H1 (cell line): ENCODE data around the gene JAKMIP1. TPM values are rescaled to one million over a fixed set of nuclear protein-coding genes. Genes with fewer than 3 reads are reported as not detected.
A peak's percentile ranks its signal among the peaks of the same experiment; 100 is the strongest.

ENCODE experiments used
- CTCF ChIA-PET: fragments of 300-600 bp; sonication (Branson Sonifier 250); formaldehyde crosslinking; loops from one replicate; lab custom pipeline; 2021; ENCODE audit not compliant: partially characterized antibody; lab: Charles Lee
- POLR2A ChIA-PET: fragments of 300-600 bp; sonication (Branson Sonifier 250); formaldehyde crosslinking; loops from one replicate; lab custom pipeline; 2021; ENCODE audit warnings: inconsistent platforms; ENCODE audit not compliant: partially characterized antibody; lab: Charles Lee
- DNase-seq, 2 experiments: peaks; one replicate each; pipeline versions ENCODE4 v3.0.0 to v3.0.0-alpha.2; 2010 to 2022; ENCODE audit warnings: low spot score in 2 of 2, low read depth in 1 of 2, mixed read lengths in 1 of 2
- FAIRE-seq: peaks from 2 replicates; lab custom pipeline; 2011; peaks lifted over from hg19 to GRCh38; lab: Jason Lieb, UNC
- H2AFZ ChIP-seq: 2 replicates; pipeline ENCODE4 v1.8.1; 2012; ENCODE audit warnings: low read length, inconsistent platforms
- H2AK5ac ChIP-seq: 2 replicates; pipeline ENCODE4 v1.6.1; 2013; ENCODE audit warnings: low read depth, low read length
- H2BK120ac ChIP-seq: replicated peaks from 2 replicates; pipeline ENCODE3; 2013; ENCODE audit warnings: low read depth, low read length, inconsistent platforms
- H2BK12ac ChIP-seq: 2 replicates; pipeline ENCODE4 v1.6.1; 2013; ENCODE audit warnings: low read depth, low read length
- H2BK15ac ChIP-seq: 2 replicates; pipeline ENCODE4 v1.6.1; 2013; ENCODE audit warnings: low read length
- H2BK20ac ChIP-seq: 2 replicates; pipeline ENCODE4 v1.6.1; 2013; ENCODE audit warnings: low read length
- H2BK5ac ChIP-seq: 2 replicates; pipeline ENCODE4 v1.6.1; 2013; ENCODE audit warnings: low read depth, low read length
- H3K14ac ChIP-seq: 2 replicates; pipeline ENCODE4 v1.6.1; 2013; ENCODE audit warnings: inconsistent platforms; ENCODE audit not compliant: insufficient read length
- H3K18ac ChIP-seq: 2 replicates; pipeline ENCODE4 v1.6.1; 2013; ENCODE audit warnings: low read length; ENCODE audit errors: extremely low read depth
- H3K23ac ChIP-seq: 2 replicates; pipeline ENCODE4 v1.6.1; 2013; ENCODE audit warnings: inconsistent platforms; ENCODE audit not compliant: insufficient read length
- H3K23me2 ChIP-seq: 2 replicates; pipeline ENCODE4 v1.6.1; 2013; ENCODE audit warnings: low read depth, low read length
- H3K27ac ChIP-seq: 2 replicates; pipeline ENCODE4 v1.6.1; 2011; ENCODE audit warnings: low read depth, low read length, inconsistent platforms
- H3K27me3 ChIP-seq, 4 experiments: replicated peaks in 1 of 4; 1 replicate in 1 of 4; 2 replicates in 3 of 4; pipeline versions ENCODE4 v1.6.1 to v1.8.1; 2011 to 2013; ENCODE audit warnings: low read length in 3 of 4, mild to moderate bottlenecking in 3 of 4, inconsistent platforms in 2 of 4, mixed read lengths in 2 of 4, moderate library complexity in 1 of 4; ENCODE audit not compliant: control insufficient read depth in 3 of 4, insufficient read depth in 3 of 4; ENCODE audit errors: extremely low read depth in 1 of 4
- H3K36me3 ChIP-seq, 4 experiments: 2 replicates each; pipeline versions ENCODE4 v1.6.1 to v1.8.1; 2011 to 2013; ENCODE audit warnings: mild to moderate bottlenecking in 4 of 4, low read length in 3 of 4, moderate library complexity in 2 of 4, control low read depth in 1 of 4, inconsistent platforms in 1 of 4; ENCODE audit not compliant: insufficient read depth in 4 of 4, control insufficient read depth in 2 of 4
- H3K4ac ChIP-seq: replicated peaks from 2 replicates; pipeline ENCODE3; 2013; ENCODE audit warnings: low read length, low read depth, mixed read lengths, inconsistent platforms; ENCODE audit not compliant: insufficient read length
- H3K4me1 ChIP-seq, 4 experiments: replicated peaks in 1 of 4; 1 replicate in 1 of 4; 2 replicates in 3 of 4; pipeline versions ENCODE4 v1.6.1 to v1.8.1; 2011 to 2013; ENCODE audit warnings: low read length in 3 of 4, inconsistent platforms in 2 of 4, mixed read lengths in 1 of 4; ENCODE audit not compliant: insufficient read depth in 4 of 4, control insufficient read depth in 3 of 4
- H3K4me2 ChIP-seq, 2 experiments: 2 replicates each; pipeline versions ENCODE4 v1.6.1 to v1.8.1; 2011 to 2013; ENCODE audit warnings: low read depth in 2 of 2, low read length in 2 of 2, control low read depth in 1 of 2, inconsistent platforms in 1 of 2, mild to moderate bottlenecking in 1 of 2; ENCODE audit not compliant: insufficient read depth in 1 of 2
- H3K4me3 ChIP-seq, 4 experiments: fragments of 200-600, 300-600 bp in 1 of 4; sonication (generic), shearing (Covaris generic), sonication (Bioruptor Twin) in 1 of 4; 2 replicates each; pipeline versions ENCODE4 v1.5.1 to v1.8.1; 2011 to 2016; ENCODE audit warnings: low read length in 4 of 4, low read depth in 3 of 4, control low read depth in 2 of 4, inconsistent platforms in 2 of 4, mild to moderate bottlenecking in 2 of 4, mixed read lengths in 1 of 4, moderate library complexity in 1 of 4; ENCODE audit not compliant: insufficient read depth in 2 of 4; ENCODE audit errors: extremely low read depth in 1 of 4
- H3K56ac ChIP-seq: replicated peaks from 2 replicates; pipeline ENCODE3; 2013; ENCODE audit warnings: low read depth, mild to moderate bottlenecking, mixed read lengths, low read length, inconsistent platforms; ENCODE audit not compliant: insufficient read length
- H3K79me1 ChIP-seq: 2 replicates; pipeline ENCODE4 v1.6.1; 2013; ENCODE audit warnings: low read depth, low read length, control low read depth
- H3K79me2 ChIP-seq, 2 experiments: 2 replicates each; pipeline versions ENCODE4 v1.6.1 to v1.8.1; 2012 to 2013; ENCODE audit warnings: low read length in 2 of 2, mild to moderate bottlenecking in 2 of 2, inconsistent platforms in 1 of 2; ENCODE audit not compliant: insufficient read depth in 2 of 2, control insufficient read depth in 1 of 2
- H3K9ac ChIP-seq, 4 experiments: replicated peaks in 1 of 4; 1 replicate in 1 of 4; 2 replicates in 3 of 4; pipeline versions ENCODE4 v1.6.1 to v1.8.1; 2011 to 2013; ENCODE audit warnings: low read depth in 3 of 4, low read length in 3 of 4, control low read depth in 2 of 4, mild to moderate bottlenecking in 2 of 4, moderate library complexity in 2 of 4, inconsistent platforms in 1 of 4; ENCODE audit errors: extremely low read depth in 1 of 4
- H3K9me3 ChIP-seq, 2 experiments: 2 replicates each; pipeline versions ENCODE4 v1.6.1 to v1.8.1; 2012 to 2013; ENCODE audit warnings: mild to moderate bottlenecking in 2 of 2, moderate library complexity in 2 of 2, control low read depth in 1 of 2, inconsistent platforms in 1 of 2, low read depth in 1 of 2, low read length in 1 of 2, mixed read lengths in 1 of 2; ENCODE audit not compliant: insufficient read depth in 2 of 2
- H4K20me1 ChIP-seq, 2 experiments: replicated peaks in 1 of 2; 2 replicates each; pipeline versions ENCODE3 to v1.8.1; 2011 to 2013; ENCODE audit warnings: inconsistent platforms in 2 of 2, low read length in 2 of 2, mild to moderate bottlenecking in 1 of 2; ENCODE audit not compliant: insufficient read depth in 2 of 2, control insufficient read depth in 1 of 2
- H4K5ac ChIP-seq: 2 replicates; pipeline ENCODE4 v1.6.1; 2013; ENCODE audit warnings: low read length, low read depth, mixed read lengths, inconsistent platforms; ENCODE audit not compliant: insufficient read length
- H4K8ac ChIP-seq: 2 replicates; pipeline ENCODE4 v1.8.0; 2013; ENCODE audit warnings: mild to moderate bottlenecking, moderate library complexity, low read length, inconsistent platforms; ENCODE audit not compliant: insufficient read depth; ENCODE audit errors: extremely low read depth
- H4K91ac ChIP-seq: replicated peaks from 2 replicates; pipeline ENCODE3; 2013; ENCODE audit warnings: low read length, mixed read lengths, inconsistent platforms; ENCODE audit not compliant: insufficient read length
- KDM1A ChIP-seq: fragments of 200-600, 300-600 bp; sonication (generic); IDR thresholded peaks from 2 replicates; pipeline ENCODE4 v1.7.1; 2016; ENCODE audit warnings: mild to moderate bottlenecking, low read length, borderline replicate concordance
- SRF ChIP-seq: IDR thresholded peaks from 2 replicates; pipeline ENCODE4 v1.6.1; 2011; ENCODE audit warnings: mild to moderate bottlenecking, low read depth, low read length, moderate library complexity
- TAF7 ChIP-seq: optimal IDR thresholded peaks from 2 replicates; pipeline ENCODE3; 2011; ENCODE audit warnings: low read depth, mild to moderate bottlenecking, inconsistent platforms, low read length, moderate library complexity, borderline replicate concordance
- WGBS, 2 experiments: shearing (Covaris generic) in 1 of 2; methylation state at CpG; one replicate each; pipeline versions ENCODE4 v1.1.6 to v1.1.7; 2013 to 2015; ENCODE audit warnings: low lambda C conversion rate in 2 of 2, mixed read lengths in 2 of 2, inconsistent platforms in 1 of 2, low coverage in 1 of 2, missing lambda C conversion rate in 1 of 2; ENCODE audit not compliant: insufficient replicate concordance in 2 of 2, insufficient coverage in 1 of 2, insufficient read length in 1 of 2; ENCODE audit errors: extremely low coverage in 1 of 2, missing lambda C conversion rate in 1 of 2; 5-methylcytosine and 5-hydroxymethylcytosine counted together
- polyA plus RNA-seq, 7 experiments: library from polyadenylated mRNA; depleted of rRNA in 3 of 7; stranded (reverse) in 5 of 7; unstranded in 2 of 7; fragments of >200 nt in 5 of 7; fragments of 200-250 nt in 2 of 7; gene quantifications; 1 replicate in 5 of 7; 2 replicates in 1 of 7; 4 replicates in 1 of 7; pipeline versions ENCODE4 v1.2.1 to v1.2.3, GENCODE V29; 2011 to 2013; ENCODE audit warnings: missing spikeins in 2 of 7, mixed read lengths in 2 of 7
- total RNA-seq: library from RNA; stranded (reverse); fragmentation: NEBNext Ultra II Directional; extraction: Animal tissue kit (Norgen Biotek cat#: 25700); gene quantifications from 2 replicates; pipeline ENCODE4 v1.2.1, GENCODE V29; 2021

JAKMIP1 gene
- total and polyA plus RNA-seq, 2 of the 8 experiments (the other 6 are each of a cell fraction or from before 2014, with no cell fraction given), result 2.5 to 4.4 TPM

DNA sequence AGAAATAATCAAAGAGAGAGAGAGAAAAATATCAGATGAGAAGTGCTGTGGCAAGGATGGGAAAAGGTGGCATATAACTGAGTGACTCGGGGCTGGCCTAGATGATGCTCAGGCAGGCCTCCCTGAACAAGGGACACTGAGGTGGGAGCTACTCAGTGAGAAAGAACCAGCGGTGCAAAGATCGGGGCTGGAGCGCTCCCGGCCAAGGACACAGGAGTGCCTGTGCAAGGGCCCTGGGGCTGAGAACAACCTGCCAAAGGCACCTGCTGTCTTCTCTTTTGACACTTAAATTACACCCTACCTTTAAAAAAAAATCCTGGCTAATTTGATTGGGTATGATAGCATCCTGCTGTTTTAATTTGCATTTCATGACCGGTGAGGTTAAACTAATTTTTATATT is 104.5 kb downstream of the JAKMIP1 start:
- H4K8ac ChIP-seq, result 0 out of 2 replicates have a peak overlapping the region, but pooled peaks have one; percentile 23
- no peak overlapping the region for H2AK5ac ChIP-seq
- 94% methylated on average over 6 of the region's 6 CpGs; no CpG with 5 or more reads in 1 of the 2 experiments for WGBS, 2 experiments
- no peaks in the 10 kb centered on the region for H3K79me1 ChIP-seq
- H2BK15ac ChIP-seq, result no peak overlapping the region
- H3K4me1 ChIP-seq, result peaks cover 0 to 5% (median 0%) of the 10 kb centered on the region in 4 experiments; a peak in 1 of 7 replicates
- no peaks in the 10 kb centered on the region for H3K9me3 ChIP-seq
- H2BK5ac ChIP-seq, result no peak overlapping the region
- no peaks in the 10 kb centered on the region for H3K23me2 ChIP-seq
- no peak overlapping the region for H2BK12ac ChIP-seq
- TF ChIP-seq KDM1A (0 out of 2 replicates have a peak, but pooled peaks have one; percentile 36), TAF7 (no peak), SRF (no peak)
- no peaks in the 10 kb centered on the region; a peak in 1 of 7 replicates for H3K27me3 ChIP-seq
- no peak overlapping the region for H3K56ac ChIP-seq
- H4K91ac ChIP-seq, result no peak overlapping the region
- H4K20me1 ChIP-seq, result no peaks in the 10 kb centered on the region
- H3K36me3 ChIP-seq, result no peaks in the 10 kb centered on the region
- no peak for DNase-seq
- H2AFZ ChIP-seq, result no peak overlapping the region
- FAIRE-seq, result no peak
- H3K18ac ChIP-seq, result no peak overlapping the region
- H4K5ac ChIP-seq, result no peak overlapping the region
- no peaks in the 10 kb centered on the region for H3K79me2 ChIP-seq
- ChIA-PET CTCF (interaction anchor here (1.5 to 3.7 kb wide), 3 partner anchors 9 to 97 kb away, joined by 3 to 16 read pairs (median 5); no protein-coding TSS in a partner anchor), POLR2A (interaction anchor here (1.0 kb wide), 1 partner anchor 9 kb away, joined by 3 read pairs; no protein-coding TSS in a partner anchor)
- no peak overlapping the region for H3K23ac ChIP-seq
- no peak overlapping the region for H2BK120ac ChIP-seq
- H3K14ac ChIP-seq, result no peak overlapping the region
- no peak overlapping the region for H2BK20ac ChIP-seq
- H3K27ac ChIP-seq, result no peak overlapping the region
- no peak overlapping the region for H3K9ac ChIP-seq
- H3K4me2 ChIP-seq, result no peak overlapping the region
- no peak overlapping the region for H3K4ac ChIP-seq
- H3K4me3 ChIP-seq, result no peak overlapping the region
